ENCODE results near the gene KCNRG. TPM values are rescaled to one million over a fixed set of nuclear protein-coding genes. Genes with fewer than 3 reads are reported as not detected.
"Not testable (repeated sequence)": the region's sequence is repeated elsewhere in the genome, so short reads cannot be mapped to it uniquely, and the experiment has no call there.

Gene KCNRG, protein sequence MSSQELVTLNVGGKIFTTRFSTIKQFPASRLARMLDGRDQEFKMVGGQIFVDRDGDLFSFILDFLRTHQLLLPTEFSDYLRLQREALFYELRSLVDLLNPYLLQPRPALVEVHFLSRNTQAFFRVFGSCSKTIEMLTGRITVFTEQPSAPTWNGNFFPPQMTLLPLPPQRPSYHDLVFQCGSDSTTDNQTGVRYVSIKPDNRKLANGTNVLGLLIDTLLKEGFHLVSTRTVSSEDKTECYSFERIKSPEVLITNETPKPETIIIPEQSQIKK
- total RNA-seq (2014; rRNA removed; shearing (Covaris generic)): 1.1 and 2.3 TPM in 2 replicates
- polyA plus RNA-seq (2015; cell fraction: cytosol; rRNA removed): 0.37 and 0.47 TPM in 2 replicates
- 0.25 and 0.70 TPM in 2 replicates for polyA plus RNA-seq (2015; cell fraction: nucleus; rRNA removed)

DNA sequence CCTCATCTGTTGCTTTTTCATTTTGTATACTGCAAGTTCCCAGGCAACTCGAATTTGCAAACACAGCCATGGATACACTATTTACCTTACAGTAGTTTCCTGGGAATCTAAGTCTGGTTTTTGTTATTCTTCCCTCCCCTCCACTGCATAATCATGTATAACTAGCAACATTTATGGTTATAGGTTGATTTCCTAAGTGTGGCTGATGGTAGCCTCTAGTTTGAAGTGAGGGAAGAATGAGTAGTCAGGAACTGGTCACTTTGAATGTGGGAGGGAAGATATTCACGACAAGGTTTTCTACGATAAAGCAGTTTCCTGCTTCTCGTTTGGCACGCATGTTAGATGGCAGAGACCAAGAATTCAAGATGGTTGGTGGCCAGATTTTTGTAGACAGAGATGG, at the start of gene KCNRG:
Gene KCNRG, plus strand, starts transcription at position 187 of the 400 bp plus-strand sequence. Its CDS starts 50 bp downstream, at position 237.
- no peak for DNase-seq (ENCODE audit: low read depth)

DNA sequence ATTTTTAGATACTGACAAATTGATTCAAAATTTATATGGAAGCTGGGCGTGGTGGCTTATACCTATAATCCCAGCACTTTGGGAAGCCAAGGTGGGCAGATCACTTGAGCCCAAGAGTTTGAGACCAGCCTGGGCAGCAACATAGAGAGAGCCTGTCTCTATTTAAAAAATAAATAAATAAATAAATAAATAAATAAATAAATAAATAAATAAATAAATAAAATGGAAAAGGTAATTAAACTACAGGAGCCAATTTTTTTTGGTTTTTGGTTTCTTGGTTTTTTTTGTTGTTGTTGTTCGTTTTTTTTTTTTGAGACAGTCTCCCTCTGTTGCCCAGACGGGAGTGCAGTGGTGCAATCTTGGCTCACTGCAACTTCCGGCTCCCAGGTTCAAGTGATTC, 47.8 kb upstream of the KCNRG start:
- no peak for DNase-seq (ENCODE audit: low read depth)

DNA sequence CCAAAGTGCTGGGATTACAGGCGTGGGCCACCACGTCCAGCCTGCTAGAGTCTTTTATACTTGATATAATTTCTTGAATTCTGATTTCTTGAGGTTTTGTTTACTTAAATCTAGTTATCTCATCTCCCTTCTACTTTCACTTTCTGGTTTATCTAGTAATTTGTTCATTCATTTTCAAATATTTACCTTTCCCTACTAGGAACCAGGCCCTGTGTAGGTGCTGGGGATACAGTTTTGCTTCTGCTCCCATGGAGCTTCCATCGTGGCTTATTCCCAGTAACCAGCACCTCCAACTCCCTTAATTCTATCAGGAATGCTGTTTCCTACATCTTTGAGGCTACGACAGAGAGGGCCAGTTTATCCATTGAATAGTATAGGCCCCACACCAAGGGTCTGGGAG, 42.5 kb upstream of the KCNRG start:
- no peak for DNase-seq (ENCODE audit: low read depth)

DNA sequence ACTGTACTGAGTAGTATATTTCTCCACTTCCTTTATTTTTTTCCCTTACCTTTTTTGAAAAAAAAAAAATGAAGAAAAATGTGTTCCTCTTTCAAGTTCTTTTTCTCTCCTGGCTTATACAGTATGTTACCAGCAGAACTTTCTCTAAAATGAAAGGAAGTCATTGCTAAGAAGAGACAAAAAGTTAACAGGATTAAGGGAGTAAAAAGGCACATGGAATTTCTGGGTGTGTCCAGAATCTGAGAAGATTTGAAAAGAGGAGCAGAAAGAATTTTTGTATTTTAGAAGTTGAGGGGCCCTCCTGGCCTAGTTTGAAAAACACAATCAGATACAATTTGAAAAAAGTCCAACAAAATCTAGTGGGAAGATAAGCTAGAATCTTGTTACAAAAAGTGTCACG, 39.4 kb upstream of the KCNRG start:
- no peak for DNase-seq (ENCODE audit: low read depth)

DNA sequence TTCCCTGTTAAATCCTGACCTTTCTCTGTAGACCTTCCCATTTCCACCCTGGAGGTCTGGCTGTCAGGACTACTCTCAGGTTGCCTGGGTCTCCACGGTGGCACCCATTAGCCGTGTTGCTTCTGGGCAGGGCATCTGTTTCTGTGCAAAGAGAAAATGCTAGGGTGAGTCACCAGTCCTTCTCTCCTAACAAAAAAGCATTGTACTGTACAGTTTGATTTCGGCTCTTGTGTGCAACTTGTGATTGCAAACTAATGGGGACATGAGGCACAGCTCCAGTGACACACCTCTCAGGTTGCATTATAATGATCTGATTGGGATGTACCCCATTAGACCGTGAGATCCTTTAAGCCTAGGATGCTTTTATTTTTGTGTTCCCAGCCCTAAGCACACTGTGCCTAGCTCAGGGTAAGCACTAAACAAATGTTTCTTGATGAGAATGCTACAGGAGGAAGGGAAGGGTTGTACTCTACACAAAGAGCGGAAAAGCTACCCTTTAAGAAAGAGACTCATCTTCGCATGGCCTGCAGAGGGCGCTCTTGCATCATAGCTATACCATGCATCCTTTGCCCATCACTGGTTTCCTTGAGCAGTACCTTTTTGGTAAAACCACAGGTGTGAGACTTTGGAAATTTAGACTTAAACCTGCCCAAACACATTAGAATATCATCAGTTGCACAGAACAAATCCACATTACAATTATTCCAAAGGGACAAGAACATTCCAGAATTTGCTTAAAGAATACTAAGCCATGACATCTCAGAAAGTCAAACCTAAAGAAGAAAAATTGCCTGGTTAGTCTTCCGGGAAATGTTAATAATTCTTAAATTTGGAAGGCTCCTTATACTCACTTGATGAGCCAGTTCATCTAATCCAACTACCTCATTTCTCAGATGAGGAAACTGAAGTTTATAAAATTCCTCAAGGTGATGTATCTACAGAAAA, 38.7 kb upstream of the KCNRG start:
- DNase-seq (ENCODE audit: low read depth): peak; percentile 71

DNA sequence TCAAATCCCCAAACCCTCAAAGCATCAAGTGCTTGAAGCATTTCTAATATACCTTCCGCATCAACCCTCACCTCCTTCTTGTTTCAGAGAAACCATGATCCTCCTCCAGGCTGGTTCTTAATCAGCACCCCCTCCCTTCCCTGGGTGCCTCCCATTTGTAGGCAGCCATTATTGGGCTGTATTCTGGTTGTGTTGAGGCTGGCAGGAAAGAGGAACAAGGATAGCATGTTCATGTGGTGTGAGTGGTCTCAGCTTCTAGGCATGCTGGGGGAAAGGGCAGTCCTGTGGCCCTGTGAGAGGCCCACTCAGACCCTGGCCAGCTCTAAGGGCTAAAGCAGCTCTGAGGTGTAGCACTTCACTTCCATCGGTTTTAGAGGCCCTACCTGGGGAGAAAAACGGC, 37.3 kb upstream of the KCNRG start:
- no peak for DNase-seq (ENCODE audit: low read depth)

DNA sequence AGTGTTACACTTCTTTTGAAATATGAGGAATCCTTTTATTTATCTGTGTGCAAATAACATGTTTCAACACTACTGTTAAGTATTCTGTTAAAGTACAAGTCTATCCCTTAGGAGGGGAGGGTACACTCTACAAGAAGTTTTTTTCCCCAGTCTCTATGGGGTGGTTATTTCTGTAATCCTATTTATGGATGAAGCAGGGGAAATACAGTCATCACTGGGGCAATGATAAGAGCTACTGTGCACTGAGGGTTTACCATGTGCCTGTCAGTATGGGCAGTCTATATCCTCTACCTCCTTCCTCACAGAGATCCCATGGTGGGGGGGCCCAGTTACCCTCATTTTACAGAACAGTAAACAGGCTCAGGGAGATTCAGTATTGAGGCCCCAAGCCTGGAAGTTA, 35.0 kb upstream of the KCNRG start:
- no peak for DNase-seq (ENCODE audit: low read depth)

DNA sequence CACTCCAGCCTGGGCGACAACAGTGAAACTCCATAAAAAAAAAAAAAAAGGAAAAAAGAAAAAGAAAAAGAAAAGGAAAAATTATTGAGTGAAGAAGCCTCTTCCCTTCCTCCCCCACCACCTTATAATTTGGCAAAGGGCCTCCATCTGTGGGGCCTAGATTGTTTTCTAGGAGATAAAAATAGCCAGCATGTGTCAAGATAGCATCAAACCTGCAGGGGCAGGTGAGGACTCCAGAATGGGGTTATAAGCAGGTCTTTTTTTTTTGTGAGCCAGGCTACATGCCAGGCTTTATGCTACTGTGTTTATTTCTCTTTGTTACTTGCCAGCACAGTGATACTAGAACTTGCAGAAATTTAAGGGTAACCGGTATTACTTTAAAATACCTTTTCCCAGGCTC, 30.1 kb upstream of the KCNRG start:
- no peak for DNase-seq (ENCODE audit: low read depth)

DNA sequence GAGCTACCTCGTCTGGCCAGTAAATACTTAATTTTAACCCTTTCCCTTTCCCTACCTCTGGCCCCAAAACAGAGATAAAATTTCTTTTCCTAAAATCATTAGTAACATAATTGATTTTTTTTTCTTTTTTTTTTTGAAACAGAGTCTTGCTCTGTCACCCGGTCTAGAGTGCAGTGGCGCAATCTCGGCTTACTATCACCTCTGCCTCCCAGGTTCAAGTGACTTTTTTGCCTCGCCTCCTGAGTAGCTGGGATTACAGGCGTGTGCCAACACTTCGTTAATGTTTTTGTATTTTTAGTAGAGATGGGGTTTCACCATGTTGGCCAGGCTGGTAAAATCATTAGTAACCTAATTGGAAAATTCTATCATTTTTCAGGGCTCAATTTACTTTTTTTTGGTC, 28.8 kb upstream of the KCNRG start:
- no peak for DNase-seq (ENCODE audit: low read depth)

DNA sequence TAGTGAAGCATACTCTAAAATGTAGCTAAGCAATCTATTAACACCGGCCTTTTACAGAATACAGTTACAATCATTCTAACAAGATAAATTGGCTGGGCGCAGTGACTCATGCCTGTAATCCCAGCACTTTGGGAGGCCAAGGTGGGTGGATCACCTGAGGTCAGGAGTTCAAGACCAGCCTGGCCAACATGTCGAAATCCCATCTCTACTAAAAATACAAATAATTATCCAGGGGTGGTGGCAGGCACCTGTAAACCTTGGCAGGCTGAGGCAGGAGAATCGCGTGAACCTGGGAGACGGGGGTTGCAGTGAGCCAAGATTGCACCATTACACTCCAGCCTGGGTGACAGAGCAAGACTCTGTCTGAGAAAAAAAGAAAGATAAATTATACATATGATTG, 24.6 kb upstream of the KCNRG start:
- not testable (repeated sequence) for DNase-seq (ENCODE audit: low read depth)

DNA sequence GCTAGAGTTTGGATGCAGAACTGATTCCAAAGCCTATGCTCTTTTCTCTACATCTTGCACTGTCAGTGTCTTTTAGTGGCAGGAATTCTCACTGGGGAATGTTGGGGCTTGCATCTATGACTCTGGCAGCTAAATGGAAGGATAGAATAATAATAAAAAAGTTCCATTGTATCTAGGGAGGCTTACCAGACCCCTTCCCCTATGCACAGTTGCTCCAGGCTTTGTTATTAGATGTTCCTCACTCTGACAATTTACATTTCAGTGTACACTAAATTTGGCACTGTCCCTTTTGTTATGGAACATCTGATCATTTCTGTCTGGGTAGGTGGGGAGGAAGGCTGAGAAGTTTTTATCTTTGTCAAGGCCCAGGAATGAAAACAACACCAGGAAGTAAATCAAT, 22.1 kb upstream of the KCNRG start:
- no peak for DNase-seq (ENCODE audit: low read depth)

DNA sequence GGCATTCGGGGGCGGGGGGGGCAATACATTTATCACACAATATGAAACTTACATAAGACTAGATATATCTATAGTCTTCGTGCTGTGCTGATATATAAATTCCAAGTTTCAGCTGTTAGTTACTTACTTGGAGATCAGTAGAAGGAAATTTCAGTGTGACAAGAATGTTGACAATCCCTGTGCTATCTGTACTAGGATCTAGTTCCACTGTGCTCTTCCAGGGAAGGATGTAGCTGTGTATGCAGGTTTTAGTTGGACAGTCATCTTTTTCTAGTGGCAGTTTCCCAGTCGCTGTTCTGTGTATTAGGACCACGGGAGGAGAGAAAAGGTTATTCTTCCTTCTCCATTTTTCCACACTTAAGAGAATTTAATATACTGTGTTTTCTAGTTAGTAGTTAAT, 21.6 kb upstream of the KCNRG start:
- no peak for DNase-seq (ENCODE audit: low read depth)

DNA sequence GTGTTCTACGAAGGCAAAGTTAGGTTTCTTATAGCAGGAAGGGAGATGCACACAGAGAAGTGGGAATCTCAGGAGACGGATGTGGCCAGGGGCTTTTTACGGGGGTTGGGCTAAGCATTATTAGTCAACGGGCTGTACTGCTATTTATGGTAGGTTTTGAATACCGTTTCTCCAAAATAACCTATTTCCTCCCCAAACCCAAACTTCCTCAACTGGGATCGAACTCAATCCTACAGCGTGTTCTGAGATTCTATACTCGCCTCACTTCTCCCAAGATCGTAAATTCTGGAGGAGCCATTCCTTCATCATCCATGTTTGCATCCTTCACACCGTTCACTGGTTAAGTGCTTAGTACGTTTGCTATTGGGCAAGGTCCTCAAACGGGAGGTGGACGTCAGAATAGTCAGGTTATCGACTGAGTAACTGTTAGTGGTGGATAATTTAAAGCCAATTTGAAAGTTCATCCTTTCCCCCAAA, 19.6 kb upstream of the KCNRG start:
- DNase-seq (ENCODE audit: low read depth): no peak

DNA sequence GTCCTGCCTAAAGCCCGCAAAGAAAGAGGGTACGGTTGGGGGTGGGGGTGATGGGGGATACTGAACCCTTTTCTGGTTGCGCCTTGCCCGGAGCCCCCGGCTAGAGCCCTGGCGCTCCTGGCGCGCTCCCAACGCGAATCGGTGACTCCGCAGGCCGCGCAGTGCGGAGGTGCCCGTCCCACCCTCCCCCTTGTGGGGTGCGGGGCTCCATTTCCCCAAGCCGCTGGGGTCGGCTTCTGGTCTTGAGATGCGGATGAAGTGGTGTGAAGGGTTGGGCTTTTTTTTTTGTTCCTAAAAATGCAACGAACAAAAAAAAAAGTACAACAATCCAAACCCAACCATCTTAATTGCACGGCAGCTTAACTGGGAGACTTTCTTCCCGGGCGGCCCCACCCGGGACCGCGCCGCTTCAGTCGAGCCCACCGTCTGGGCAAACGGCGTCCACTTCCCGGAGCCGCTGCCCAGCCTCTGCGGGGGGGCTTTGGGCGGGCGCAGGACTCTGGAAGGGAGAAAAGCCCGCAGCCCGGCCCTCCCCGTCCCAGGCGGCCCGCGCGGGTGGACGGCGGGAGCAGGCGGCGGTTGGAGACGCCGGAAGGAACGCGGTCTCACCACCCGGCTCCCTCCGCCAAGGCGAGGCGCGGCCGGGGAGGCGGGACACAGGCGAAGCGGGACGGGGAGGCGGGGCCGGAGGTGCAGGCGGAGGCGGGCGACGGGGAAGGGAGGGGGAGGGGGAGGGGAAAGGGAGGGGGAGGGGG, 18.9 kb upstream of the KCNRG start:
- DNase-seq (ENCODE audit: low read depth): peak; percentile 71

DNA sequence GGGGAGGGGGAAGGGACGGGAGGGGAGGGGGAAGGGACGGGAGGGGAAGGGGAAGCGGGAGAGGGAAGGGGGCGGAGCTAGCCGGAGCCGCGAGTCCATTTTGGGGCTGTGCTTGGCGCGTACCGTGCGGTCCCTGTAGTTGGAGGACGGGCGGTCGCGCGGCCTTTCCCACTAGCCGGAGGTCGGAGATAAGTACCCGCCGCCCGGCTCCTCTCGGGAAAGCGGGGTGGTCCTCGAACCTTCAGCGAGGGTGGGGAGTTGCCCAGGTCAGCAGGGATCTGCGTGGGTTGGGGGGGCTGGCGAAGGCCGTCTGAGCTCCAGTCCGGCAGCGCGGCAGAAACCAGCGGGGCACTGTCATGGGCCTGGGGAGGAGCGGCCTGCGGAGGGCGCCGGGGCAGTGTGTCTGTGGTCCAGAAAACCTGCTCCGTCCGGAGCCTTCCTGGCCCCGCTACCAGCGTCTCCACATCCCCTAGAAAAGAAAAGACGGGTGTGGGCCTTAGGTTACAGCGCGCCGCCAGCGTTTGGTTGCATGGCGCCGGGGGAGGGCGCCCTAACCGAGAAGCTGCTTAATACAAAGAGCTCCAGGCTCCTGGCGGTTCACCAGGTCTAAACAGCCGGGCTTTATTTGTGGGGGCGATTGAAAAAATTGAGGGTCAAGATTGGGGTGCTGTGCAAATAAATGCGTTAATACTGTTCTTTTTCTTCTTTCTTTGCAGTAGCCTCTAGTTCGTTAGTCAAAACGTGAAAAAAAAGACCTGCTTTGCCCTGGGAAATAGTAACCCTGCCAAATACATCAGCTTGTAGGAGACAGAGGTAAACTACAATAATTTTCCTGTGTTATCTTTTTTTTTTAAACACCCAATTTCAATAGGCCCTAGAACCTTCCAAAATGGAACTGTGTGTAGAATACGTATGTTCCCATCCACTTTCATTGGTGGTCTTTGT, 18.0 kb upstream of the KCNRG start, which contains the start of gene TRIM13:
Gene TRIM13, plus strand, starts transcription at position 92 of the 945 bp plus-strand sequence. CDS start 14,899 bp downstream, outside the sequence.
- DNase-seq (ENCODE audit: low read depth): peak; percentile 88

DNA sequence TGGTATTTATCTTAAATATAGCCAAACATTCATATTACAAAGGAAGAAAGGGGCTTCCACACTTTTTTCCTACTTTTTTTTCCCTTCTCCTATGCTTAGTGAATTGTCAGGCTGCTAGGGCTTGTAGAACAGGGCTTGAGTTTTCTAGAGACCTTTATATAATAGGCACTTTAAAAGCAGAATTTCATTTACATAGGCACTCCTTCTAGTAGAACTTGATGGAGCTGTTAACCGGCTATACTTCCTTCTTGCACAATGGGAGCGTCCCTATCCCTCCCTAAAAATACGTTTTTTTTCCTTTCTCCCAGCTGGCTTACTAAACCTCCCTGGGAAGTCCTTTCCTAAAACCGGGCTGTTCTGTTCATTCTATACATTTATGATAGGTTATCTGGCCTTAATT, 17.3 kb upstream of the KCNRG start:
- DNase-seq (ENCODE audit: low read depth): no peak

DNA sequence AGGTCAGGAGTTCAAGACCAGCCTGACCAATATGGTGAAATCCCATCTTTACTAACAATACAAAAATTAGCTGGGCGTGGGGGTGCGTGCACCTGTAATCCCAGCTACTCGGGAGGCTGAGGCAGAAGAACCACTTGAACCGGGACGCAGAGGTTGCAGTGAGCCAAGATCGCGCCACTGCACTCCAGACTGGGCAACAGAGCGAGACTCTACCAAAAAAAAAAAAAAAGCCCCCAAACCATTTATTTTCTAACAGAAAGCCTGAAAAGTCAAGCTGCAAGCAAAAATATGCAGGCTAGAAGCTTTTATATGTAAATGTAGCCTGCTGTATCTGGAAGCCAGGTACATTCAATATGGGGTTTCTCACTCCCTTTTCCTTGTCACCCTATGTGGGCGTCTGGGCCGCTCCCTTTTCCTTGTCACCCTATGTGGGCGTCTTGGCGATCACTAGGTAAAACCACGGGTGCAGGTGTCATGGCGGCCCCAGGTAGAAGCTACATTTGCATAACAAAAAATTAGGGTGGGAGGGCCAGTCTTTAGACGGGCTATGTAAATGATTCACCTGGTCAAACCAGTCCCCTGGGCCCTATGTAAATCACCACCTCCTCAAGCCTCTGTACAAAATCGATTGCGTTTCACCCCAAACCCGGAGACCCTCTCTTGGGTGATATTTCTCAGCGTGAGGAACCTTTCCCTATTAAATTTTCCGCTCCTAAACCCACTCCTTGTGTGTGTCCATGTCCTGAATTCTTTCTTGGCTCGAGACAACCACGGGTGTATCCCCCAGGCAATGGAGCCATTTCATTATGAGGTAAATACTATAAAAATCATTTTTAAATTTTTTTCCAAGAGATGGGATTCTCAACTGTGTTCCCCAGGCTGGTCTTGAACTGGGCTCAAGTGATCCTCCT, 16.3 kb upstream of the KCNRG start:
- no peak for DNase-seq (ENCODE audit: low read depth)

DNA sequence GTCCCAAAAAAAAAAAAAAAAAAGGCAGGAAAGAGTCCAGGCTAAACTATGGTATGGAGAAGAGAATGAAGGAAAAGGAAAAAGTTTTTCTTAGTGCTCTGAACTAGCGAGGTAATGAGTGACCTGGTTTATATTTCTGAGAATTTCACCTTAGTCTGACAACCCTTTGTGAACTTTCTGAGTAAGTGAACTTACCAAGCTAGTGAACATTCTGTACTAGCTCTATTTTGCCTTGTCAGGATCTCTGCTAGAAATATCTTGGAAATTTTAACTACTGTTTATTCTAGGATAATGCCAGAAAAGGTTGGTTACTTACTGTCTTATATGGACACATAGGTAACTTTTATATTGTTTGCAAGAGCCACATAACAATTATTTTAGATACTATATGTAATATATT, 14.0 kb upstream of the KCNRG start:
- no peak for DNase-seq (ENCODE audit: low read depth)

All from HT1080 (cell line).